ENCODE data around the gene PPFIA3.
"Not testable (repeated sequence)": the region's sequence is repeated elsewhere in the genome, so short reads cannot be mapped to it uniquely, and the experiment has no call there.

Gene PPFIA3

GRCh38 chr19:49103331-49104085 lies 15.8 kb upstream of the PPFIA3 start:
- DNase-seq = no peak

GRCh38 chr19:49104229-49104864 lies 15.0 kb upstream of the PPFIA3 start:
- no peak for DNase-seq

- DNase-seq = peak; percentile 89
These were observed 12.7 kb upstream of the PPFIA3 start for GRCh38 chr19:49106648-49107135.

- no peak for DNase-seq
These were observed 11.5 kb upstream of the PPFIA3 start for GRCh38 chr19:49107625-49108459.

- DNase-seq = no peak
These were observed 10.3 kb upstream of the PPFIA3 start for GRCh38 chr19:49109051-49109450.

GRCh38 chr19:49109569-49110233 lies 9.6 kb upstream of the PPFIA3 start:
- DNase-seq = no peak

GRCh38 chr19:49110567-49110966 lies 8.8 kb upstream of the PPFIA3 start:
- no peak for DNase-seq

GRCh38 chr19:49111218-49111998 lies 7.9 kb upstream of the PPFIA3 start:
- no peak for DNase-seq

- DNase-seq = peak; percentile 91
These were observed 5.3 kb upstream of the PPFIA3 start, which contains the start of gene LIN7B for GRCh38 chr19:49113762-49114629. LIN7B (plus strand) TSS chr19:49114370; CDS start chr19:49114405, 35 bp downstream.

- peak; percentile 80 for DNase-seq
These were observed 4.5 kb upstream of the PPFIA3 start for GRCh38 chr19:49114630-49115363.

GRCh38 chr19:49116544-49116943 lies 2.8 kb upstream of the PPFIA3 start:
- no peak for DNase-seq

- DNase-seq = no peak
These were observed 1.4 kb upstream of the PPFIA3 start for GRCh38 chr19:49117677-49118564.

GRCh38 chr19:49118565-49119410 lies 556 bp upstream of the PPFIA3 start, which contains the start of gene C19orf73:
C19orf73 (minus strand) TSS chr19:49119143; CDS start chr19:49119022, 121 bp downstream.
- peak; percentile 98 for DNase-seq

GRCh38 chr19:49120325-49120683 lies 960 bp downstream of the PPFIA3 start:
- no peak for DNase-seq

GRCh38 chr19:49120868-49121267 lies 1.5 kb downstream of the PPFIA3 start:
- DNase-seq = no peak

- not testable (repeated sequence) for DNase-seq
These were observed 2.5 kb downstream of the PPFIA3 start for GRCh38 chr19:49121841-49122240.

- not testable (repeated sequence) for DNase-seq
These were observed 3.9 kb downstream of the PPFIA3 start for GRCh38 chr19:49123285-49123684.

All from activated effector memory CD4-positive, alpha-beta T cell treated with anti-CD3 and anti-CD28 coated beads, Interleukin-2, amount 50 U/mL, for 16 hours (primary cell).